Spinal cord (tissue), 10 donors: ENCODE data around the gene AFF3. TPM values are rescaled to one million over a fixed set of nuclear protein-coding genes. Genes with fewer than 3 reads are reported as not detected.
"Not testable (repeated sequence)": the region's sequence is repeated elsewhere in the genome, so short reads cannot be mapped to it uniquely, and the experiment has no call there.

Source experiments
- DNase-seq, 6 donors: peaks; one replicate each; pipeline versions ENCODE4 v3.0.0 to v3.0.0-alpha.2; 2013 to 2015; ENCODE audit warnings: low spot score in 6 of 6, low read depth in 4 of 6
- H3K27ac ChIP-seq: one replicate; pipeline ENCODE4 v1.5.1; 2013; ENCODE audit warnings: low read depth, low read length, control low read depth
- H3K27me3 ChIP-seq: one replicate; pipeline ENCODE4 v1.6.1; 2013; ENCODE audit warnings: low read length; ENCODE audit not compliant: control insufficient read depth, insufficient read depth
- H3K36me3 ChIP-seq: one replicate; pipeline ENCODE4 v1.6.1; 2013; ENCODE audit warnings: low read length; ENCODE audit not compliant: control insufficient read depth, insufficient read depth
- H3K4me1 ChIP-seq: one replicate; pipeline ENCODE4 v1.6.1; 2013; ENCODE audit warnings: low read length; ENCODE audit not compliant: control insufficient read depth, insufficient read depth
- H3K4me3 ChIP-seq: one replicate; pipeline ENCODE4 v1.5.1; 2013; ENCODE audit warnings: low read depth, low read length, control low read depth
- H3K9me3 ChIP-seq: one replicate; pipeline ENCODE4 v1.6.1; 2013; ENCODE audit warnings: low read length; ENCODE audit not compliant: control insufficient read depth, insufficient read depth
- WGBS: methylation state at CpG from one replicate; pipeline ENCODE4 v1.1.5; 2013; ENCODE audit warnings: missing lambda C conversion rate; ENCODE audit not compliant: insufficient coverage; 5-methylcytosine and 5-hydroxymethylcytosine counted together
- polyA plus RNA-seq, 2 donors: library from polyadenylated mRNA; unstranded; fragments of 120-200 nt; gene quantifications; one replicate each; pipeline ENCODE4 v1.2.1, GENCODE V29; 2013; ENCODE audit not compliant: insufficient read length in 2 of 2
- total RNA-seq, 2 donors: library from RNA; depleted of rRNA in 1 of 2; stranded (reverse); fragments of 120-200 nt in 1 of 2; fragments of >200 nt in 1 of 2; gene quantifications; one replicate each; pipeline versions ENCODE4 v1.2.3 to v1.2.4, GENCODE V29; 2013 to 2014
- donor health status: healthy.

Gene AFF3
- total and polyA plus RNA-seq, 4 donors: 31.5 to 44.6 (median 42.4) TPM

GRCh38 chr2:99507937-99508818 lies 634.2 kb downstream of the AFF3 start:
- Histone ChIP-seq H3K9me3 (no peaks in the 10 kb centered on the region), H3K4me3 (no peak overlapping the region), H3K27me3 (no peaks in the 10 kb centered on the region), H3K36me3 (no peaks in the 10 kb centered on the region), H3K27ac (no peak overlapping the region), H3K4me1 (no peaks in the 10 kb centered on the region)
- peak in 1 of 6 donors; percentile 67 for DNase-seq
- WGBS: 94% methylated on average over 4 of the region's 7 CpGs

- WGBS: no CpG with 5 or more reads among the region's 4 CpGs
- H3K36me3 ChIP-seq: no peaks in the 10 kb centered on the region
- H3K27ac ChIP-seq: no peak overlapping the region
- peak in 1 of 6 donors; percentile 49 for DNase-seq
- no peak overlapping the region for H3K4me3 ChIP-seq
- no peaks in the 10 kb centered on the region for H3K27me3 ChIP-seq
- H3K4me1 ChIP-seq: no peaks in the 10 kb centered on the region
- H3K9me3 ChIP-seq: no peaks in the 10 kb centered on the region
Measured at GRCh38 chr2:99504844-99505584, 637.4 kb downstream of the AFF3 start.

- H3K27me3 ChIP-seq, H3K36me3 ChIP-seq: not testable (repeated sequence)
- 100% methylated on average over 3 of the region's 8 CpGs for WGBS
Measured at GRCh38 chr2:99503662-99504416, 638.6 kb downstream of the AFF3 start.

GRCh38 chr2:99496021-99496420 lies 646.4 kb downstream of the AFF3 start:
- Histone ChIP-seq H3K27ac (no peak overlapping the region), H3K4me1 (no peaks in the 10 kb centered on the region), H3K36me3 (no peaks in the 10 kb centered on the region), H3K27me3 (no peaks in the 10 kb centered on the region), H3K9me3 (no peaks in the 10 kb centered on the region), H3K4me3 (no peak overlapping the region)
- WGBS: 38% methylated on average over 1 of the region's 2 CpGs
- no peak for DNase-seq

More at GRCh38 chr2:99503662-99504416, 638.6 kb downstream of the AFF3 start:
- H3K4me1 ChIP-seq, H3K4me3 ChIP-seq, DNase-seq, H3K9me3 ChIP-seq, H3K27ac ChIP-seq: not testable (repeated sequence)

Other genes with a start within 250 kb of the AFF3 start
- 10 to 100 TPM; 17.0 to 60.1 TPM for gene LONRF2, start 179.9 kb upstream of the AFF3 start, total RNA-seq
- 10 to 100 TPM; 35.1 to 42.2 TPM for gene LONRF2, start 179.9 kb upstream of the AFF3 start, polyA plus RNA-seq